Loucy (cell line): ENCODE data around the gene ZNF385B.

ENCODE experiments used
- CTCF ChIP-seq: fragments of 200-600 bp; sonication (generic); conservative IDR thresholded peaks from 2 replicates; pipeline ENCODE4 v1.5.1; 2014; ENCODE audit warnings: mild to moderate bottlenecking, antibody characterized with exemption, low read length
- EZH2phosphoT487 ChIP-seq: fragments of 200-600 bp; IDR thresholded peaks from 2 replicates; pipeline ENCODE4 v1.6.1; 2018; ENCODE audit warnings: antibody characterized with exemption, mild to moderate bottlenecking, moderate library complexity, borderline replicate concordance

- TF ChIP-seq CTCF: no peak
- no peak for TF ChIP-seq EZH2phosphoT487
These were observed at the start of gene ZNF385B for GRCh38 chr2:179861416-179862067.
